HG03520 (cell line): Measurements from ENCODE around the gene FAXDC2.

Source experiments
- ATAC-seq: cut with Tn5 transposase; IDR thresholded peaks from one replicate; pipeline ENCODE4 v1.9.1; 2021; ENCODE audit warnings: mild to moderate bottlenecking, moderate library complexity; ENCODE audit not compliant: unreplicated experiment

The FAXDC2 gene

GRCh38 chr5:154850255-154851062 lies at the start of gene FAXDC2:
FAXDC2 (minus strand) TSS chr5:154850603; CDS start chr5:154838178, 12,425 bp downstream.
- no peak for ATAC-seq

GRCh38 chr5:154900066-154900465 lies 49.7 kb upstream of the FAXDC2 start:
- no peak for ATAC-seq

- ATAC-seq, result no peak
Measured at GRCh38 chr5:154899151-154899816, 48.9 kb upstream of the FAXDC2 start.

DNA sequence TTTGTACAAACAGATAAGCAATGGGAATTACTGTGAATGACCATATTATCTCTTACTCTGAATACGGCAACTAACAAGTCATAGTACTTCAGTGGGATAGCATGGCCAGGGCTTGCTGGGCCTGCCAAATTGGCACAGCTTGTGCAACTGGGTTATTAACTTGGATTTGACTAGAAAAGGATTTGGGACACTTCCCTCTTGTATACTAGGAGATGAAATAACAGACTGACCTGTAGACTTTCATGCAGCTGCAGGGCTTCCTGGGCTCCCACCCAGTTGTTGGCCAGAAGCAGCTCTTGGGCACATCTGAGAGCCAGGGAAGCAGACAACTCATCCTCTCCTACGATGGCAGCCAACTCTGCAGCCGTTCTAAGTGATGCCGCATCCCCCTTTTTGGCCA lies 47.8 kb upstream of the FAXDC2 start:
- no peak for ATAC-seq

- no peak for ATAC-seq
Measured at GRCh38 chr5:154896562-154897165, 46.3 kb upstream of the FAXDC2 start.

DNA sequence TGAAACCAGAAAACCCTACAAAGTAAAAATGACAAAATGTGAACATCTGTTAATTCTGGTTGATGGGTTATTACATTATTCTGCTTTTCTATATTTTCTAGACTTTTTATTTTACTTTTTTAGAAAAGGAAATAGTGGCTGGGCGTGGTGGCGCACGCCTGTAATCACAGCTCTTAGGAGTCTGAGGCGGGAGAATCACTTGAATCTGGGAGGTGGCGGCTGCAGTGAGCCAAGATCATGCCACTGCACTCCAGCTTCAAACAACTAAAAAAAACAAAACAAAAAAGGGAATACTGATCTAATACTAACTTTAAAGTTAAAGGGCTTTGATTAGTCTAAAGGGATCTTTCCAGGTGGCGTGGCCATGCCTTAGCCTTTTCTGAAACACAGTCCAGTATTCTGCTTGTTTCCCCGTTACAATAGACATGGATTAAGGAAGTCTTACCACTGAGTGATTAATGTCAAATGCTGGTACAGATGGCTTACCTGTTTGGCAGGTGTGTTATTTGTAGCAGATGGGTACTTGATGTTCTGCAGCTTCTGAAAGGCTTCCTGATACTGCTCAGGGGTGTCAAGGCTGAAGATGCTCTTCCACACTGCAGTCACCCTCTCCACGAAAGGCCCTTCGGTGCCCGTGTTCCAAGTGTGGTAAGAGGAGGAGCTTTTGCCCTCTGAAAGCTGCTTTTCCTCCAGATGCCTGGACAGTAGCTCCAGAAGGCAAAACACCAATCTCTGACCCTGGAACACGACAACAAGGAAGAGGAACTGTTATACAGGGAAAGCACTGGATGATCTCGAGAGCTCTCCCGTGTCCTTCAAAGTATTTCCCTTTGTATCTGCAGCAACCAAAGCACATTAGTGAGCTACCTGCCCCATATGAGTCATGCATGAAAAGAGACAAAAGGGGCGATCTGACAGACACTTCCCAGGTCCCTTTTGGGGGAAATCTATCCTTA lies 45.5 kb upstream of the FAXDC2 start:
- ATAC-seq, result no peak

DNA sequence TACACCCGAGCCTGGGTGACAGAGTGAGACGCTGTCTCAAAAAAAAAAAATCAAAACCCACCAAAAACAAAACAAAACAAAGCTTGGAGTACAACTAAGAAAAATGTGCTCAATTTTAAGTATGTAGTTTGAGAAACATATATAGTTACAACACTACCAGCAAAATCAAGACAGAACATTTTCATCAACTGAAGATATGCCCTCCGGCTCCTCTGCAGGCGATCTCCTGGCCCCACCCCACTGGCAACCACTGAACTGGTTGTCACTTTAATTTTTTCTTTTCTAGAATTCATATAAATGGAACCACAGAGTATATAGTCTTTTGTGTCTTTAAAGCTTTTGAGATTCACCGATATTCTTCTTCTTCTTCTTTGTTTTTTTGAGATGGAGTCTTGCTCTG lies 43.0 kb upstream of the FAXDC2 start:
- ATAC-seq, result no peak

DNA sequence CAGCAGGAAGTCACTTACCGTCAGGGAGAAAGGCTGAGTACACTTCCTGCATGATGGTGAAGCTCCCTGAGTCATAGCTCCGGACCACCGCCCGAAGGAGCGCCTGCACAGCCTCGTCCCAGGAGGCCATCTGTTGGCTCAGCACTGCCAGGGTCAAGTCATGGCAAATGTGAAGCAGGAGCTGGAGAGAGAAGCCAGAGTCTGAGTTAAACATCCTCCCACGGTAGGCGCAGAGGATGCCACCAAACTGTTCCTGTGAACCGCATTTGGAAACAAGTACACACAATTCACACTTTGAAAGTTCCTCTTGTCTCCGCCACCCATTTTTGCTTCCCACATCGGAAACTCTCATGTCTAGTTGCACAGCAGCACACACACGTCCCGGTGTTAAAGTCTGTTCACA lies 42.0 kb upstream of the FAXDC2 start:
- no peak for ATAC-seq

GRCh38 chr5:154885439-154885838 lies 35.0 kb upstream of the FAXDC2 start:
- no peak for ATAC-seq

- ATAC-seq, result no peak
Measured at GRCh38 chr5:154884424-154884823, 34.0 kb upstream of the FAXDC2 start.

DNA sequence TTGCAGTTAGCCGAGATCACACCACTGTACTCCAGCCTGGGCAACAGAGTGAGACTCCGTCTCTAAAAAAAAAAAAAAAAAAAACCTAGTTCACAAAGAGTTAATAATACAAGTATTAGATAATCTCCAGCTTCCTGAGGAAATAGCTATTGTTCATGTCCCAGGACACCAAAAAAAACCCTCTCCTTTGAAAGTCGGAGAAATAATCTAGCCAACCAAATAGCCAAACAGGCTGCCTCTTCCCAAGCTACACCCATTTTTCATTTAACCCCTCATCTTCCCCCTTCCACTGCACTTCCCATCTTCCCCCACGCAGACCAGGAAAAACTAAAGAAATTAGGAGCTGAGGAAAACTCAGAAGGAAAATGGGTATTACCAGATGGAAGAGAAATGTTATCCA lies 31.6 kb upstream of the FAXDC2 start:
- ATAC-seq, result no peak

- no peak for ATAC-seq
Measured at GRCh38 chr5:154878642-154879335, 28.4 kb upstream of the FAXDC2 start.

GRCh38 chr5:154873791-154874331 lies 23.5 kb upstream of the FAXDC2 start:
- ATAC-seq, result no peak

DNA sequence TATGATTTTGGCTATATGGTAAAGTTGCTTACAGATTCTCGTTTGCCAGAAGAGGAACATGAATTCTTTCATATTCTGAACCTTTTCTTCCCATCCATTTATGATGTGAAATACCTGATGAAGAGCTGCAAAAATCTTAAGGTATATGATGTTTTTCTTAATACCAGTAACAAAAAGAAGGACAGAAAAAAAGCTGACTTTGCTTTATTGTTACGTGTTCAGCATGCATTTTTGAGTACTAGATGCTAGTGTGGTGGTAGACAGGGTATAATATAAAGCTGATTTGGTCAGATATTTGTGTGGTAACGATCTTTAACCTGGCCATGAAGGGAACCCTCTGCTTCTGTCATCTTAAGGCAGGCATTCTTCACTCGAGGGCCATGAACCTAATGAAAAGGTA lies 21.3 kb upstream of the FAXDC2 start:
- no peak for ATAC-seq

- ATAC-seq, result no peak
Measured at GRCh38 chr5:154868702-154869101, 18.3 kb upstream of the FAXDC2 start.

GRCh38 chr5:154866841-154867240 lies 16.4 kb upstream of the FAXDC2 start:
- no peak for ATAC-seq

- no peak for ATAC-seq
Measured at GRCh38 chr5:154865466-154866184, 15.2 kb upstream of the FAXDC2 start.

GRCh38 chr5:154863291-154864080 lies 13.1 kb upstream of the FAXDC2 start:
- no peak for ATAC-seq

DNA sequence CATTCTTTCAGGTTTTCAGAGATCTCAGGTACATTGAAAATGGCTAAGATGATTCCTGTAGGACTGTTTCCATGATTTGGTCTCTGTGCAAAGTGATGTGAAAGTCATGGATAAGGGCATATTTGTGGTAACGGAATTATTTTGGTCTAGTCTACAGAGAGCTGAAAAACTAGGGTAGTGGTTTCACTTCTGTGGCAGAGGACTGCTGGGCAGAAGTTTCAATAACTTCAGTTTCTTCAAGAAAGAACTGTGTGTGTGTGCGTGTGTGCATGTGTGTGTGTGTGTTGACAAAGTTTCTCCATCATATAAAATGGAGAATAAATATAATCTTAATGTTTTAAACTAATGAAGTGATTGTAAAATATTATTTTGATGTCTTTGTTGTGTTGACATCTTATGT lies 12.4 kb upstream of the FAXDC2 start:
- ATAC-seq, result no peak
